GM13977 (cell line): ENCODE measurements around the gene FBXO7.

Source experiments
- DNase-seq: peaks from one replicate; pipeline ENCODE4 v3.0.0; 2012; ENCODE audit warnings: low spot score
- in situ Hi-C: fragments of 300-500 bp; cut with MboI; formaldehyde crosslinking; loops from one replicate; pipeline ENCODE4 v1.12.0; 2022; ENCODE audit warnings: low sequenced_read_pairs, low pct_unique_long_range_greater_than_20kb, mixed read lengths, inconsistent platforms; ENCODE audit not compliant: unreplicated experiment
- TF ChIP-seq, protein P1 (sequence below): IDR thresholded peaks from 2 replicates; pipeline ENCODE4 v1.5.1; 2012; ENCODE audit warnings: mild to moderate bottlenecking, control low read depth; ENCODE audit not compliant: insufficient read depth; ENCODE audit errors: extremely low read depth, missing control alignments

FBXO7 gene

GRCh38 chr22:32487461-32487860 is 12.8 kb downstream of the FBXO7 start:
- in situ Hi-C loops = no loop called here
- TF ChIP-seq, protein P1, sequence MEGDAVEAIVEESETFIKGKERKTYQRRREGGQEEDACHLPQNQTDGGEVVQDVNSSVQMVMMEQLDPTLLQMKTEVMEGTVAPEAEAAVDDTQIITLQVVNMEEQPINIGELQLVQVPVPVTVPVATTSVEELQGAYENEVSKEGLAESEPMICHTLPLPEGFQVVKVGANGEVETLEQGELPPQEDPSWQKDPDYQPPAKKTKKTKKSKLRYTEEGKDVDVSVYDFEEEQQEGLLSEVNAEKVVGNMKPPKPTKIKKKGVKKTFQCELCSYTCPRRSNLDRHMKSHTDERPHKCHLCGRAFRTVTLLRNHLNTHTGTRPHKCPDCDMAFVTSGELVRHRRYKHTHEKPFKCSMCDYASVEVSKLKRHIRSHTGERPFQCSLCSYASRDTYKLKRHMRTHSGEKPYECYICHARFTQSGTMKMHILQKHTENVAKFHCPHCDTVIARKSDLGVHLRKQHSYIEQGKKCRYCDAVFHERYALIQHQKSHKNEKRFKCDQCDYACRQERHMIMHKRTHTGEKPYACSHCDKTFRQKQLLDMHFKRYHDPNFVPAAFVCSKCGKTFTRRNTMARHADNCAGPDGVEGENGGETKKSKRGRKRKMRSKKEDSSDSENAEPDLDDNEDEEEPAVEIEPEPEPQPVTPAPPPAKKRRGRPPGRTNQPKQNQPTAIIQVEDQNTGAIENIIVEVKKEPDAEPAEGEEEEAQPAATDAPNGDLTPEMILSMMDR = no peak
- no peak for DNase-seq

DNA sequence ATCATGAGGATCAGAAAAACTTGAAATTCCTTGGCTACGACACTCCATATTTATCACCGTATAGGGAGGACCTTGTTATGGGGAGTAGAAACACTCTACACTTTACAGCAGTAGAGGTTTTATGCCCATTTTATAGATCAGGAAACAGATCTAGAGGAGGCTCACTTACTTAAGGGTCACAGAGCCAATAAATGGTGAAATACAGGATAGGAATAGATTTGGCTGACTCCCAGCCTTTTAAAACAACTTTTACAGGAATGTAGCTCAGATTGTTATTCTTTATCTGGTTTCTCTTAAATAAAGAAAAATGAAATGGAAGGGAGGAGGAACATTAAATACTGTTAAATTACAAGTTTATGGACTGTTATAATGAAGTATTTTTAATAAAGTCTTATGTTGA is 14.8 kb downstream of the FBXO7 start:
- in situ Hi-C loops = no loop called here
- TF ChIP-seq, protein P1 = no peak
- DNase-seq = no peak

DNA sequence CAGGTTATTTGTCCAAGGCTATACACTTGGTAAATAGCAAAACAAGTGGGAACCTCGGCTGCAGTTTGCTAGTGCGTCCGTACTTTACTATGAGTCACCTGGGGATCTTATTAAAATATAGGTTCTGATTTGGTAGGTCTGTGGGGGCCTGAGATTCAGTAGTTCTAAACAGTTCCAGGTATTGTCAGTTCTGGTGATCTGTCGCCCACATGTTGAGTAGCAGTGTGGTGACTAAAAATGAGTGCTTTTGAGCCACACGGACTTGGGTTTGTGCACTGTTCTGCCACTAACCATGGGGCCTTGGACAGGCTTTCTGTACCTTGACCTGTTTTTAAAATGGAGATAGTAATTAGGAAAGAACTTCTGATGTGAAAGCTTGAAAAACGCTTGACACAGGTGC is 15.7 kb downstream of the FBXO7 start:
- TF ChIP-seq, protein P1 = no peak
- no peak for DNase-seq
- in situ Hi-C loops = no loop called here

DNA sequence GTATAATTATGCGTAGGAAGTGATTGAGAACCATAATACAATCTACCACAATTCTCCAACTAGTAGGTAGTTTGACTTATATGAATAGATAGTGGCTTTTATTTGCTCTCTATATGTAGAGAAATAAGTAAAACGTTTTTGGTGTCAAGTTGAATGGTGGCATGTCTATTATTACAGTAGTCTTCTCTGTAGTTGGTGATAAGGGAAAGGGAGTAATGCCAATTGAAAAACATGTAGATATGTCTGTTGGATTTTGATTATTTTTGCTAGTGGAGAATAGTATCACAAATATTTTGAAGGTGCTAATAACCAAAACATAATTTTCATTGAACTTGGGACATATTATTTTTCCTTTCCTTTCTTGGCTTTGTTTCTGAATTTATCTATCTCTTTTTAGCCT is 17.5 kb downstream of the FBXO7 start:
- DNase-seq = no peak
- in situ Hi-C loops = no loop called here
- TF ChIP-seq, protein P1 = no peak

GRCh38 chr22:32493551-32493950 is 18.9 kb downstream of the FBXO7 start:
- DNase-seq = no peak
- in situ Hi-C loops = no loop called here
- TF ChIP-seq, protein P1 = no peak

DNA sequence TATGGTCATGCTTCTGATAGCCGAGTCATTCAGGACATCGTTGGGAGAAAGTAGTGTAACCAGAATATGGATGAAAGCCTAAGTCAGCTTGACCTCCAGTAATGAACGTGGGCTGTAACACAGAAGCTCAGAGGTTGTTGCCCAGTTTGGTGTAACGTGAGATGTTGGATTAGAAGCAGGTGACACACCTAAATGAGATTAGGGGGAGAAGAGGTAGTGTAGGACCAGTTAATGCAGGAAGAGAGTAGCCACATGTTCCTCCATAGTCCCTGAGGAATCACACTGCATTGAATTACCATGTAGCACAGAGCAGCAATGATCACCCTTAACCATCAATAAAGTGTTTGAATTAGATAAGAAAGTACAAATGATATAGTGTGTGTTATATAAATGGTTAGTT is 20.4 kb downstream of the FBXO7 start:
- in situ Hi-C loops = no loop called here
- TF ChIP-seq, protein P1 = no peak
- no peak for DNase-seq

- in situ Hi-C loops = no loop called here
- no peak for DNase-seq
- TF ChIP-seq, protein P1 = no peak
These were observed 25.1 kb downstream of the FBXO7 start for GRCh38 chr22:32499666-32500065.
